ENCODE measurements around the gene CDCA5.

- TF ChIP-seq POLR2A (IDR thresholded peaks at IDR 0.05) (no peak), CTCF (IDR thresholded peaks at IDR 0.05) (no peak)
Measured at GRCh38 chr11:65053827-65054508, 29.9 kb downstream of the CDCA5 start.
